Measurements from ENCODE around the gene SH2D5.

Gene SH2D5

DNA sequence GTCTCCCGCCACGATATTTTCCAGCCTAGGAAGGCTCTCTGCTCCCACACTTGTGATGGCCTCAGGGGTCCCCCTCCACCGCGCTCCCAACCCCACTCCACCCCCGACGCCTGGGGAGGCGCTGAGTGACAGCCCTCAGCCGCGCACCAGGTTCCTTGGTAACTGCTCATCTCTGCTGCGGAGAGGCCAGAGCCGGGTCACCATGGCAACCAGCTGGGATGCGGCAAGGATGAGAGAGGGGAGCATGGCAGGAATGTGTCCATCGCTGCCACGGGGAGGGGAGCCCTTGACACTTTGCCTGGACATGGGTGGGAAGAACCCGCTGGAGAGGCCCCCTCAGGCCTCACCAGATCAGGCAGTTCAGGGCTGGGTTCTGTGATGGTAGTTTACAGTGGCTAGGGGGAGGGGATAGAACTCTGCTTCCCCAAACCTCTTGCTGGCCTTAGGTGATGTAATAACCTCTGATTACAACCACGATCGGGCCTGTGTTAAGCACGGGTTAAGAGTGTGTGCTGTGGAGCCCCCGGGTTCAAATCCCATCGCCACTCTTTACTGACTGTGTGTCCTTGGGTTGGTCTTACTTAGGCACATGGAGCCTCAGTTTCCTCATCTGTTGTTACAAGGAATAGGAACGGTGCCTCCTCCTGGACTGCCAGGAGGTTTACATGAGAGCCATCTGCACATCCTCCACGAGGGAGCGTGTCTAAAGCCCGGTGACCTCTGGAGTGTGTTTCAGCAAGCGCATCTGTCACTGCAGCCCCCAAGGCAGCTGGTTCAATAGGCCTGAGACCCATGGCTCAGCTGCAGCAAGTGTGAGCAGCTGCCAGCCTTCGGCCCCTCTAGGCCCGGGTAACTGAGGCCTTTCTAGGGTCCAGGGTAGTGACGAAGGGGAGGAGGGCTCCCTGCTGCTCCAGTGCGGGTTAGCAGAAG lies 21.0 kb downstream of the SH2D5 start:
- DNase-seq, result no peak

- DNase-seq, result no peak
These were observed 21.8 kb downstream of the SH2D5 start for GRCh38 chr1:20710469-20711284.

- DNase-seq, result no peak
These were observed 22.6 kb downstream of the SH2D5 start for GRCh38 chr1:20709868-20710267.

DNA sequence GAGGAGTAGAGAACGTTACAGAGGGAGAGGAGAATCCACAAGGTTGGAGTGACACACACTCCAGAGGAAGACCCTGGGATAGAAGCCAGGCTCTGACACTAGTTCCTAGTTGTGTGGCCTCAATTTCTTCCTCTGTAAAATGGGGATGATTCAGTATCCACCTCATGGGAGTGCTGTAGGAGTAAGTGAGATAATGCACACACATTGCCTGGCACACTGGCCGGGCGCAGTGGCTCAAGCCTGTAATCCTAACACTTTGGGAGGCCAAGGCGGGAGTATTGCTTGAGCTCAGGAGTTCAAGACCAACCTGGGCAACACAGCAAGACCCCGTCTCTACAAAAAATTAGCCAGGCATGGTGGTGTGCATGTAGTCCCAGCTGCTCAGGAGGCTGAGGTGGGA lies 23.6 kb downstream of the SH2D5 start:
- DNase-seq, result no peak

GRCh38 chr1:20708057-20708456 lies 24.4 kb downstream of the SH2D5 start:
- DNase-seq, result no peak

DNA sequence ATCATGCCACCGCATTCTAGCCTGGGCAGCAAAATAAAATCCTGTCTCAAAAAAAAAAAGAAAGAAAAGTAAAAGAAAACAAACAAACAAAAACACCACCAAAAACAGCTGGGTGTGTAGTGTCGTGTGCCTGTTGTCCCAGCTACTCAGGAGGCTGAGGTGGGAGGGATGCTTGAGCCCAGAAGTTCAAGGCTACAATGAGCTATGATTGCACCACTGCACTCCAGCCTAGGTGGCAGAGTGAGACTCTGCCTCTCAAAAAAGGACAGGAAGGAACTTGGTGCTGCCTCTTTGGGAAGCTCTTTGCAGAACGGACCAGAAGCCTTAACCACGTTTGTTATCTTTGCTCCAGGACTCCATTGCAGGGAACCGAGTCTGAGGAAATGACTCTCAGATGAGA lies 25.7 kb downstream of the SH2D5 start:
- DNase-seq, result no peak

DNA sequence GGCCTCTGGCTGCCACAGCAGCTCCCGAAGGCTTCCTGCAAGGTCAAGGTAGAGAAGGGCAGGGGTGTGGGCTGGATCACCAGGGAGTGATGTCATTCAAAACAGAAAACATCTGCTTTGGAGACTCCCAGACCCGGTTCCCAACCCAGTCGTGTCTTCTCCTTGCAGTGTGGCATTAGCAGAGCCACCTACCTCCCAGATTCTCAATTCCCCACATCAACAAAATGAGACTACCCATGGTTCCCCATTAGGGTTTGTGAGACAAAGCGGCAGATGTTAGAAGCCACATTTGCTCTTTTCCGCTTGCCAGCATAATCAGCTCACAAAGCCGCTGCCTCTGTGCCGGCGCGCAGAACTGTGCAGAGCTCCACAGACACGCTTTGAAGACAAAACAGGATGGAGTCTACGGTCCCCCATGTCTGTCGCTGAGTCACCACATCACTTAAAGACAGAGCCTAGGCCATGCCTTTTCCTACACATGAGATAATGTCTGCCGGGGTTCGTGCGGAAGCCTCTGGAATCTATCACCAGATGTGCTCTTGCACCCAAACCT lies 27.2 kb downstream of the SH2D5 start:
- no peak for DNase-seq

GRCh38 chr1:20704390-20705202 lies 27.9 kb downstream of the SH2D5 start:
- DNase-seq, result no peak

- no peak for DNase-seq
These were observed 29.3 kb downstream of the SH2D5 start for GRCh38 chr1:20703124-20703756.

DNA sequence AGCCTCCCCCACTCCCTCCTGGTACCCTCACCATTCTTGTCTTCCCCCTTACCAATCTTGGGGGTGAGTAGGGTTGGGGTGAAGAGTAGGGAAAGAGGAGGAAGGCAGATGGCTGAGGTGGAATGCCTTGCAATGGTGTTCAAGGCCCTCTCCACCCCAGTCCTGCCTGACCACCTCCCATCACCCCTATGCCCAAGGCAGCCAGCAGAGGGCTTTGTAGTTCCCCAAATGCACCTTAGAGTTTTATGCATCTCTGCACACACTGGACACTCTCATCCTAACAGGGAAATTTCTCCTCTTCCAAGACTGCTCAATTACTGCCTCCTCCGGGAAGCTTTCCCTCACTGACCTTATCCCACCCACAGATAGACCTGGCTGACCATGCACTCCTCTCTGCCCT lies 30.1 kb downstream of the SH2D5 start:
- DNase-seq, result no peak

DNA sequence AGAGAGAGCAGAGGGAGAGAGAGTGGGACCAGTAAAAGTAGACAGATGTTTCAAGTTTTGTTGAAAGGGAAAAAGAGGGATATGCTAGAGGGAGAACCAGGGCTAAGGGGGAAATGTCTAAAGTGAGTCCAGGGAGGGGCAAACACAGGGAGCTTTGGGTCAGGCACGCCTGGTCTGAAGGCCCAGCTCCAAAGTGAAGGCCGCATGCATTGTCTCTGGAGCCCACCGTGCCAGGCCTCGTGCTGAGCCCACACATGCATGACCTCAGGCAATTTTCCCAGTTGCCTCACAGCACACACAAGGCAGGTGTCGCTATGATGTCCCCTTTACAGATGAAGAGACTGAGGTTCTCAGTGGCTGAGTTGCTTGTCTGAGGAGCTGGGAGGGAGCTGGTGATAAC lies 30.7 kb downstream of the SH2D5 start:
- no peak for DNase-seq

- DNase-seq, result no peak
These were observed 31.1 kb downstream of the SH2D5 start for GRCh38 chr1:20701446-20701845.

- no peak for DNase-seq
These were observed 31.8 kb downstream of the SH2D5 start for GRCh38 chr1:20700636-20701215.

GRCh38 chr1:20699558-20699957 lies 32.9 kb downstream of the SH2D5 start:
- DNase-seq, result no peak

GRCh38 chr1:20698195-20698910 lies 34.1 kb downstream of the SH2D5 start:
- no peak for DNase-seq

- DNase-seq, result no peak
These were observed 34.9 kb downstream of the SH2D5 start for GRCh38 chr1:20697563-20697962.

DNA sequence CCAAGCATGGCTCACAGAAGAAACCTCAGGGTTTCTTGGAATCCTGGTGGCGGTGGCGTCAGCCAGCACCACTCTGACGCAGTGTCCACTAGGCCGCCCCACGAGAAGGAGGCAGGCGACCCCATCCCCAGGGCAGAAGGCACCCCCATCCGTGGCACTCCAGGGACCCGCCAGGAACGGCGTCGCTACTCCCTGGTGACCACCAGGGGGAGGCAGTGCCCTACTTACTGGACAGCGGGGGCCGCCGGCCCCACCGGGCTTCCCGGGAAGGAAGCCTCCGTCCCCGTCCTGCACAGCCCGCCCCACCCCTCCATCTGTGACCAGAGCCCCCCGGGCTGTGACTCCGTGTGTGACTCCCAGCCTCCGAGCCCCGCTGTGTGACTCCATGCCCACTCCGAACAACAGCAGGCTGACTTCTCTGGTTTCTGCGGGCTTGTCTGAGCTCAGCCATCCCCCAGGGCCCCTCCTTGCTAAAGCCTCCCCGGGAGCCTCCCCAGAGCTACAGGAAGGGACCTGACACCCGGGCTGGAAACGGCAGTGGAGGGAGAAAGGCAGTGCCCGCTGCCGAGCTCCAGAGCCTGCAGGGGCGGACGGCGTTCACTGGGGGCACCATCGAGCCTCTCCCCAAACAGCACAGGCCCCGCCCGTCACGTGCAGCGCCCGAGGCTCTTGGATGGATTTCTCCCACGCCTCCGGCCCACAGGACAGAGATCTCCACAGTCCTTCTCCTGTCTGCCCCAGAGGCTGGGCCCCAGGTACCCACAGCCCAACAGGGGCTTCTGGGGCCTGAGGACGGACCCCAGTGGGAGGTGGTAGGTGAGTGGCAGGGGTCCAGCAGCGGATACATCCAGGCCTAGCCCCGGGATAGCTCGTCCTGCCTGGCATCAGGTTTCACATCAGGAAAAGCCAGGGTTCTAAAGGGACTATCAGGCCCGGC lies 35.8 kb downstream of the SH2D5 start:
- peak; percentile 46 for DNase-seq

- no peak for DNase-seq
These were observed 37.0 kb downstream of the SH2D5 start for GRCh38 chr1:20695515-20695914.

DNA sequence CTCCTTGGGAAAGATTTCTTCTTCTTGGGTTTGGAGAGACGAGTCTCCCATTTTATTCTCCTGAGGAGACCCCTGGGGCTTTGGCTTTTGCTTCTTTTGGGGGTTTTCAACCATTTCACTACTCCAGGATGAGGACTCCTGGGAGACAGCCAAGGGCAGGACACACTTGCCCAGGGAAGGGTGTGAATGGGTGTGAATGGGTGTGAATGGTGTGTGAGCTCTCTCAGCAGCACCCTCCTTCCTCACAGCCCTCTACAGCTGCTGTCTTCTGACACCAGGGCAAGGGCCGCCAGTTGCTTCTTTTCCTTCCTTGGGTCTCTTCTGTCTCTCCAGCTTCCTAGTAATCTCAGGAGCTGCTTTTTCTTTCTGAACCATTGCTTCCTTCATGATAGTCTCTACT lies 38.9 kb downstream of the SH2D5 start:
- DNase-seq, result no peak

GRCh38 chr1:20691872-20692271 lies 40.6 kb downstream of the SH2D5 start:
- DNase-seq, result no peak
